H9 (cell line): Measurements from ENCODE around the gene APOBEC3H. TPM values are rescaled to one million over a fixed set of nuclear protein-coding genes. Genes with fewer than 3 reads are reported as not detected.
"Not testable (repeated sequence)": the region's sequence is repeated elsewhere in the genome, so short reads cannot be mapped to it uniquely, and the experiment has no call there.

Experiments
- DNase-seq: peaks from one replicate; pipeline ENCODE4 v3.0.0-alpha.2; 2017
- H2AFZ ChIP-seq: one replicate; pipeline ENCODE4 v1.6.1; 2013; ENCODE audit warnings: mild to moderate bottlenecking, low read length, control low read depth, moderate library complexity
- H2AK5ac ChIP-seq: 2 replicates; pipeline ENCODE4 v1.6.1; 2013; ENCODE audit warnings: low read length, control low read depth, mixed read lengths; ENCODE audit not compliant: insufficient read length
- H2BK120ac ChIP-seq: one replicate; pipeline ENCODE4 v1.6.1; 2013; ENCODE audit warnings: low read depth, mild to moderate bottlenecking, low read length, control low read depth, inconsistent platforms; ENCODE audit not compliant: poor library complexity, severe bottlenecking
- H2BK12ac ChIP-seq: 2 replicates; pipeline ENCODE4 v1.6.1; 2013; ENCODE audit warnings: low read length, control low read depth, mixed read lengths, low read depth; ENCODE audit not compliant: insufficient read length
- H2BK15ac ChIP-seq: 2 replicates; pipeline ENCODE4 v1.6.1; 2013; ENCODE audit warnings: low read depth, low read length, control low read depth
- H2BK20ac ChIP-seq: one replicate; pipeline ENCODE4 v1.6.1; 2013; ENCODE audit warnings: low read depth, mild to moderate bottlenecking, low read length, control low read depth, inconsistent platforms; ENCODE audit not compliant: poor library complexity, severe bottlenecking
- H2BK5ac ChIP-seq: 2 replicates; pipeline ENCODE4 v1.6.1; 2013; ENCODE audit warnings: low read length, control low read depth, mixed read lengths; ENCODE audit not compliant: insufficient read length
- H3K14ac ChIP-seq: 2 replicates; pipeline ENCODE4 v1.6.1; 2013; ENCODE audit warnings: low read length, control low read depth; ENCODE audit not compliant: insufficient read depth
- H3K18ac ChIP-seq: 2 replicates; pipeline ENCODE4 v1.6.1; 2013; ENCODE audit warnings: low read depth, mild to moderate bottlenecking, mixed read lengths, low read length, control low read depth; ENCODE audit not compliant: insufficient read length
- H3K23ac ChIP-seq: 2 replicates; pipeline ENCODE4 v1.6.1; 2013; ENCODE audit warnings: low read length, control low read depth, mixed read lengths, low read depth; ENCODE audit not compliant: insufficient read length
- H3K23me2 ChIP-seq: 2 replicates; pipeline ENCODE4 v1.6.1; 2013; ENCODE audit warnings: low read depth, mild to moderate bottlenecking, mixed read lengths, low read length, control low read depth; ENCODE audit not compliant: insufficient read length, poor library complexity, severe bottlenecking
- H3K27ac ChIP-seq: 2 replicates; pipeline ENCODE4 v1.5.1; 2013; ENCODE audit warnings: low read length, control low read depth, mixed read lengths, low read depth; ENCODE audit not compliant: insufficient read length
- H3K27me3 ChIP-seq: 2 replicates; pipeline ENCODE4 v1.6.1; 2013; ENCODE audit warnings: low read length, control low read depth, inconsistent platforms; ENCODE audit not compliant: insufficient read depth
- H3K4ac ChIP-seq: 2 replicates; pipeline ENCODE4 v1.6.1; 2013; ENCODE audit warnings: low read depth, mild to moderate bottlenecking, control low read depth, inconsistent platforms, low read length, moderate library complexity
- H3K4me1 ChIP-seq: 2 replicates; pipeline ENCODE4 v1.6.1; 2013; ENCODE audit warnings: low read length, control low read depth, inconsistent platforms; ENCODE audit not compliant: insufficient read depth
- H3K4me2 ChIP-seq: 2 replicates; pipeline ENCODE4 v1.6.1; 2013; ENCODE audit warnings: low read length, control low read depth, mixed read lengths; ENCODE audit not compliant: insufficient read length, insufficient read depth
- H3K56ac ChIP-seq: 2 replicates; pipeline ENCODE4 v1.6.1; 2013; ENCODE audit warnings: low read depth, mild to moderate bottlenecking, mixed read lengths, low read length, control low read depth; ENCODE audit not compliant: insufficient read length
- H3K79me1 ChIP-seq: 2 replicates; pipeline ENCODE4 v1.6.1; 2013; ENCODE audit warnings: low read depth, mild to moderate bottlenecking, moderate library complexity, low read length, control low read depth, inconsistent platforms; ENCODE audit not compliant: insufficient read depth, poor library complexity, severe bottlenecking
- H3K79me2 ChIP-seq: 2 replicates; pipeline ENCODE4 v1.6.1; 2013; ENCODE audit warnings: low read length, control low read depth, inconsistent platforms; ENCODE audit not compliant: insufficient read depth
- H3K9ac ChIP-seq: 2 replicates; pipeline ENCODE4 v1.6.1; 2013; ENCODE audit warnings: low read length, control low read depth, mixed read lengths; ENCODE audit not compliant: insufficient read length; ENCODE audit errors: extremely low read depth
- H3K9me3 ChIP-seq: one replicate; pipeline ENCODE4 v1.6.1; 2013; ENCODE audit warnings: low read depth, low read length, inconsistent platforms; ENCODE audit not compliant: control insufficient read depth
- H3T11ph ChIP-seq: one replicate; pipeline ENCODE4 v1.6.1; 2013; ENCODE audit warnings: mild to moderate bottlenecking, low read length, control low read depth, inconsistent platforms
- H4K20me1 ChIP-seq: one replicate; pipeline ENCODE4 v1.6.1; 2013; ENCODE audit not compliant: control insufficient read depth, insufficient read length, insufficient read depth
- H4K5ac ChIP-seq: 2 replicates; pipeline ENCODE4 v1.6.1; 2013; ENCODE audit warnings: low read depth, mild to moderate bottlenecking, mixed read lengths, low read length, control low read depth; ENCODE audit not compliant: insufficient read length
- H4K8ac ChIP-seq: replicated peaks from 2 replicates; pipeline ENCODE4 v1.6.1; 2013; ENCODE audit warnings: low read length, control low read depth, mixed read lengths, low read depth; ENCODE audit not compliant: insufficient read length
- H4K91ac ChIP-seq: 2 replicates; pipeline ENCODE4 v1.6.1; 2013; ENCODE audit warnings: low read depth, mild to moderate bottlenecking, moderate library complexity, mixed read lengths, low read length, control low read depth; ENCODE audit not compliant: insufficient read length
- H3K27ac Mint-ChIP-seq, 3 experiments: 2 replicates in 2 of 3; 3 replicates in 1 of 3; pipeline ENCODE4 v1.8.0; 2020 to 2021; ENCODE audit warnings: mixed read lengths in 3 of 3, mild to moderate bottlenecking in 1 of 3, moderate library complexity in 1 of 3
- H3K27me3 Mint-ChIP-seq: 2 replicates; pipeline ENCODE4 v1.8.0; 2021; ENCODE audit warnings: low read depth, mild to moderate bottlenecking, moderate library complexity, mixed read lengths
- H3K36me3 Mint-ChIP-seq, 3 experiments: 2 replicates in 2 of 3; 3 replicates in 1 of 3; pipeline ENCODE4 v1.8.0; 2020 to 2021; ENCODE audit warnings: low read depth in 3 of 3, mixed read lengths in 3 of 3; ENCODE audit not compliant: insufficient read depth in 1 of 3
- H3K4me1 Mint-ChIP-seq, 2 experiments: 2 replicates each; pipeline ENCODE4 v1.8.0; 2020; ENCODE audit warnings: mixed read lengths in 2 of 2
- H3K4me3 Mint-ChIP-seq, 2 experiments: 2 replicates in 1 of 2; 3 replicates in 1 of 2; pipeline ENCODE4 v1.8.0; 2020 to 2021; ENCODE audit warnings: mild to moderate bottlenecking in 2 of 2, mixed read lengths in 2 of 2, moderate library complexity in 1 of 2
- H3K9me3 Mint-ChIP-seq, 2 experiments: 2 replicates in 1 of 2; 3 replicates in 1 of 2; pipeline ENCODE4 v1.8.0; 2020; ENCODE audit warnings: mild to moderate bottlenecking in 2 of 2, mixed read lengths in 2 of 2, moderate library complexity in 1 of 2
- CTCF ChIP-seq: fragments of 200-600 bp; sonication (generic); conservative IDR thresholded peaks from 3 replicates; pipeline ENCODE4 v1.8.0; 2021; ENCODE audit warnings: antibody characterized with exemption, mild to moderate bottlenecking
- WGBS: extraction: QIAGEN DNeasy Blood & Tissue Kit; methylation state at CpG from one replicate; pipeline ENCODE4 v1.1.7; 2013; ENCODE audit warnings: missing lambda C conversion rate, low lambda C conversion rate, mixed read lengths; ENCODE audit not compliant: insufficient read length; ENCODE audit errors: extremely low coverage; 5-methylcytosine and 5-hydroxymethylcytosine counted together
- total RNA-seq: library from RNA; stranded (reverse); gene quantifications from 2 replicates; pipeline ENCODE4 v1.2.1, GENCODE V29; 2021

Gene APOBEC3H
- total RNA-seq, 1 experiment from 2014 or later = 0.48 TPM

DNA sequence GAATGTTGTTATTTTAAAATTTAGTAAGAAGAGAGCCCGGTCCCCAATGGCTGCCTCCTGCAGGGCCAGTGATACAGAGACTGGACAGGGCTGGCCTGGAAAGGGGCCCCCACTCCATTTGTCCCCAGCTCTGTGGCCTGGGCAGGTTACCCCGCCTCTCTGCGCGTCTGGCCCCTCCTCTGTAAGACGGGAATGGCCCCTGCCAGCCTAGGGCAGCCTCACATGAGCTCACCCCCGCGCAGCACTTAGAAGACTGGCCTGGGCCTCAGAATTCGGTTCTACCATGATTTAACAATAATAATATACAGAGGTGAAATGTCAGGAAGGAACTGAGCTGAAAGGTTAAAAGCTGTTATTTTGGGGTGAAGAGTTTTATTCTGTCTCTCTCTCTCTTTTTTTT, 18.7 kb upstream of the APOBEC3H start:
- H2AK5ac ChIP-seq = no peak overlapping the region
- no peak overlapping the region for H3K9ac ChIP-seq
- H2AFZ ChIP-seq = no peak overlapping the region
- no peak for DNase-seq
- H3K14ac ChIP-seq = no peak overlapping the region
- H3K23me2 ChIP-seq = no peaks in the 10 kb centered on the region
- no peaks in the 10 kb centered on the region for H3K79me2 ChIP-seq
- H2BK12ac ChIP-seq = no peak overlapping the region
- H2BK20ac ChIP-seq = no peak overlapping the region
- TF ChIP-seq CTCF = no peak
- H3K23ac ChIP-seq = no peak overlapping the region
- H4K91ac ChIP-seq = no peak overlapping the region
- Mint-ChIP-seq H3K9me3 (no peaks in the 10 kb centered on the region), H3K4me1 (peaks cover 25 to 46% of the 10 kb centered on the region in 2 experiments), H3K27me3 (no peaks in the 10 kb centered on the region; the same call in none of the 2 replicates), H3K27ac (no peak overlapping the region), H3K4me3 (no peak overlapping the region), H3K36me3 (no peaks in the 10 kb centered on the region)
- H4K20me1 ChIP-seq = no peaks in the 10 kb centered on the region
- no peaks in the 10 kb centered on the region for H3K79me1 ChIP-seq
- H3K9me3 ChIP-seq = no peaks in the 10 kb centered on the region
- no peaks in the 10 kb centered on the region for H3K27me3 ChIP-seq
- H3K56ac ChIP-seq = no peak overlapping the region
- H3K27ac ChIP-seq = no peak overlapping the region
- H3K4me2 ChIP-seq = no peak overlapping the region
- no peak overlapping the region for H3K4ac ChIP-seq
- no peak overlapping the region for H2BK5ac ChIP-seq
- H3K4me1 ChIP-seq = no peaks in the 10 kb centered on the region
- no CpG with 5 or more reads among the region's 8 CpGs for WGBS
- no peak overlapping the region for H3T11ph ChIP-seq
- no peak overlapping the region for H4K8ac ChIP-seq
- no peak overlapping the region for H4K5ac ChIP-seq
- H3K18ac ChIP-seq = no peak overlapping the region
- no peak overlapping the region for H2BK120ac ChIP-seq
- no peak overlapping the region for H2BK15ac ChIP-seq

DNA sequence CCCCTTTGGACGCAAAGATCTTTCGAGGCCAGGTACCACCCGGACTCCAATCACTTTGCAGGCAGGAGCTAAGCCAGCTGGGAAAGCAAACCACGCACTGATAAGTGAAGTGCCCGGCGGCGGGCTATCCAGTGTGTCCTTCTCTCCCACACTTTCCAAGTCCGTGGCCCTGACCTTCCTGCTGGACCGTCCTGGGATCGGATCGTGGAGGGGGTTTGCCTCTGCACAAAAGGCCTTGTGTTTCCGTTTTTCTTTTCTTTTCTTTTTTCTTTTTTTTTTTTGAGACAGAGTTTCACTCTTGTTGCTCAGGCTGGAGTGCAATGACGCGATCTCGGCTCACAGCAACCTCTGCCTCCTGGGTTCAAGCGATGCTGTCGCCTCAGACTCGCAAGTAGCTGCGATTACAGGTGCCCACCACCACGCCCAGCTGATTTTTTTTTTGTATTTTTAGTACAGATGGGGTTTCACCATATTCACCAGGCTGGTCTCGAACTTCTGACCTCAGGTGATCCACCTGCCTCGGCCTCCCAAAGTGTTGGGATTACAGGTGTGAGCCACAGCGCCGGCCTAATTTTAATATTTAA, 17.9 kb upstream of the APOBEC3H start:
- H4K8ac ChIP-seq, H3K27me3 Mint-ChIP-seq, H3K27ac ChIP-seq, H4K91ac ChIP-seq, H2BK5ac ChIP-seq, H3K23ac ChIP-seq, H4K20me1 ChIP-seq, DNase-seq, H3K4me3 Mint-ChIP-seq, H2BK12ac ChIP-seq, H2BK20ac ChIP-seq, H3K9me3 ChIP-seq, H3K36me3 Mint-ChIP-seq, H3K9me3 Mint-ChIP-seq, H2BK120ac ChIP-seq, H3K14ac ChIP-seq, H3K79me1 ChIP-seq, H3K4me2 ChIP-seq, H3K9ac ChIP-seq, H2AFZ ChIP-seq, H3K79me2 ChIP-seq, H3K4me1 ChIP-seq, H3K27me3 ChIP-seq, H2BK15ac ChIP-seq, H3K4ac ChIP-seq, H3K56ac ChIP-seq, H3T11ph ChIP-seq, H3K27ac Mint-ChIP-seq, H3K23me2 ChIP-seq, H2AK5ac ChIP-seq, H3K18ac ChIP-seq, H4K5ac ChIP-seq: not testable (repeated sequence)
- peaks cover 21 to 39% of the 10 kb centered on the region in 2 experiments for H3K4me1 Mint-ChIP-seq
- WGBS = no CpG with 5 or more reads among the region's 24 CpGs
